HEK293 (cell line): Measurements from ENCODE around the gene CACNA1E.

Experiments
- ATF2 ChIP-seq: fragments of 450-650 bp; formaldehyde crosslinking; IDR thresholded peaks from 2 replicates; pipeline ENCODE4 v1.5.1; 2016; ENCODE audit warnings: missing biosample characterization, missing genetic modification characterization, low read depth
- ZNF514 ChIP-seq: fragments of 450-650 bp; formaldehyde crosslinking; IDR thresholded peaks from 2 replicates; pipeline ENCODE4 v1.5.1; 2016; ENCODE audit warnings: missing biosample characterization, missing genetic modification characterization
- ZSCAN30 ChIP-seq: fragments of 450-650 bp; IDR thresholded peaks from 2 replicates; pipeline ENCODE4 v1.5.1; 2018; ENCODE audit warnings: missing biosample characterization, mild to moderate bottlenecking, missing genetic modification characterization, moderate library complexity
- ZSCAN4 ChIP-seq: fragments of 450-650 bp; formaldehyde crosslinking; IDR thresholded peaks from 2 replicates; pipeline ENCODE4 v1.5.1; 2017; ENCODE audit warnings: missing biosample characterization, missing genetic modification characterization

- TF ChIP-seq ZSCAN30 (tag by site-specific recombination) (no peak), ATF2 (no peak), ZSCAN4 (tag by site-specific recombination) (no peak), ZNF514 (tag by site-specific recombination) (no peak)
Observed at GRCh38 chr1:181680871-181681270, 197.6 kb downstream of the CACNA1E start.
